RWPE2 (cell line): Measurements from ENCODE around the gene PPP1R7.

Source experiments
- ATAC-seq: fragments of 200-7000 bp; cut with Tn5 transposase; 3 replicates; pipeline ENCODE4 v1.9.1; 2021; ENCODE audit warnings: low read depth
- DNase-seq: peaks from one replicate; pipeline ENCODE4 v3.0.0-alpha.2; 2020; ENCODE audit warnings: low spot score
- H3K27ac ChIP-seq: fragments of 450-650 bp; 2 replicates; pipeline ENCODE4 v1.5.1; 2017; ENCODE audit warnings: mild to moderate bottlenecking; ENCODE audit not compliant: poor library complexity, severe bottlenecking
- H3K27me3 ChIP-seq: fragments of 250-450 bp; sonication (Bioruptor Pico); 2 replicates; pipeline ENCODE4 v1.5.1; 2021; ENCODE audit warnings: mild to moderate bottlenecking, moderate library complexity; ENCODE audit not compliant: insufficient read depth, poor library complexity, severe bottlenecking
- H3K36me3 ChIP-seq: fragments of 250-450 bp; sonication (Bioruptor Pico); 2 replicates; pipeline ENCODE4 v1.5.1; 2020; ENCODE audit warnings: low read depth, mild to moderate bottlenecking, moderate library complexity
- H3K4me1 ChIP-seq: fragments of 250-450 bp; sonication (Bioruptor Pico); 2 replicates; pipeline ENCODE4 v1.5.1; 2021; ENCODE audit warnings: mild to moderate bottlenecking, moderate library complexity; ENCODE audit not compliant: insufficient read depth, poor library complexity, severe bottlenecking
- H3K4me3 ChIP-seq: fragments of 250-450 bp; sonication (Bioruptor Pico); 2 replicates; pipeline ENCODE4 v1.5.1; 2021; ENCODE audit warnings: mild to moderate bottlenecking, moderate library complexity; ENCODE audit not compliant: severe bottlenecking
- H3K9me3 ChIP-seq: fragments of 250-450 bp; sonication (Bioruptor Pico); 2 replicates; pipeline ENCODE4 v1.5.1; 2021; ENCODE audit warnings: mild to moderate bottlenecking, moderate library complexity; ENCODE audit not compliant: severe bottlenecking
- CTCF ChIP-seq: fragments of 450-650 bp; IDR thresholded peaks from one replicate; pipeline ENCODE4 v1.5.1; 2017; ENCODE audit warnings: mild to moderate bottlenecking, moderate library complexity; ENCODE audit not compliant: poor library complexity, severe bottlenecking

PPP1R7 gene

DNA sequence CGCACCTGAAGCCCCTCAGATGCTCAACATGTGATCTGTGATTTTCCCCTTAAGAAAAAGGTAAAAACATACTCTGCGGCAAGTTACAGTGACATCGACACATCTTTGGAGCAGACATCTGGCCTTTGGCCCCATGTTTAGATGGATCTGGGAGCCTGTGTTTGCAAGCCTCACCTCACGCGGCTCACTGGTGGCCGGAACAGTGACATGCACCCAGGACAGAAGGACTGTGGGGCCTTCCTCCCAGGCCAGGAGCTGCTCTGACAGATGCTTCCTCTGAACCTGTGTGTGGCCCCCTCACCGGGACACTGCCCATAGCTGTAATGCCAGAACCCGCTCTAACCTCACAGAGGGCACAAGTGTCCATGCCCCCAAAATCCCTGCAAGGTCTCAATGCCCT is 14.1 kb upstream of the PPP1R7 start:
- Histone ChIP-seq H3K36me3 (peaks cover 14% of the 10 kb centered on the region; the same call in 1 of the 2 replicates), H3K27ac (no peak overlapping the region), H3K9me3 (no peaks in the 10 kb centered on the region), H3K27me3 (no peaks in the 10 kb centered on the region), H3K4me3 (no peak overlapping the region), H3K4me1 (no peaks in the 10 kb centered on the region)
- TF ChIP-seq CTCF: no peak
- DNase-seq: no peak
- no peak for ATAC-seq

- Histone ChIP-seq H3K27ac (no peak overlapping the region), H3K27me3 (no peaks in the 10 kb centered on the region), H3K4me1 (no peaks in the 10 kb centered on the region), H3K36me3 (peaks cover 14% of the 10 kb centered on the region; the same call in 1 of the 2 replicates), H3K9me3 (no peaks in the 10 kb centered on the region), H3K4me3 (no peak overlapping the region)
- ATAC-seq (no peak), DNase-seq (no peak)
- TF ChIP-seq CTCF: no peak
Measured at GRCh38 chr2:241136661-241137260, 13.5 kb upstream of the PPP1R7 start.

GRCh38 chr2:241137276-241138190 is 12.7 kb upstream of the PPP1R7 start:
- no peaks in the 10 kb centered on the region for H3K9me3 ChIP-seq
- no peak overlapping the region for H3K4me3 ChIP-seq
- H3K36me3 ChIP-seq: peaks cover 14% of the 10 kb centered on the region; the same call in 1 of the 2 replicates
- TF ChIP-seq CTCF: no peak
- DNase-seq: no peak
- no peak for ATAC-seq
- H3K27me3 ChIP-seq: no peaks in the 10 kb centered on the region
- no peak overlapping the region for H3K27ac ChIP-seq
- H3K4me1 ChIP-seq: no peaks in the 10 kb centered on the region

DNA sequence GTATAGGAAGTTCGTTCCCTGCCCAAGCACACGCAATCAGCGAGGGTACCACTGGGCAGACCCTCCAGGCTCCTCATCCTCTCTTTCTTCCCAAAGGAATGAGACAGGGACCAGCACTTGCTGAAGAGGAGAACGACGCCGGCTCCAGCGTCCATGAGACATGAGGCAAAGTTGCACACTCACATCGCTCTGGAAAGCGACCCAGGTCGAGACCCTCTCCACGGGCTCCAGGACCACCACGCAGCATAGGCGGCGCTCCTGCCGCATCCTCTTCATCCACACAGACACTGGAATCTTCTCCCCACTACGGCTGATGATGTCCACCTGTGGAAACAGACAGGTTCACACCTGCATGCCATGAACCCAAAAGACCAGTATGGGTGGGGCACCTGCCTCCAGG is 11.8 kb upstream of the PPP1R7 start:
- H3K4me3 ChIP-seq: no peak overlapping the region
- H3K27me3 ChIP-seq: no peaks in the 10 kb centered on the region
- no peak for TF ChIP-seq CTCF
- no peak overlapping the region for H3K27ac ChIP-seq
- ATAC-seq: no peak
- H3K36me3 ChIP-seq: peaks cover 14% of the 10 kb centered on the region; the same call in 1 of the 2 replicates
- no peaks in the 10 kb centered on the region for H3K4me1 ChIP-seq
- H3K9me3 ChIP-seq: no peaks in the 10 kb centered on the region
- DNase-seq: no peak
